GM12873 (cell line): ENCODE measurements around the gene ULBP1.

Experiments used
- CTCF ChIP-seq: IDR thresholded peaks from 2 replicates; pipeline ENCODE4 v1.5.1; 2012; ENCODE audit warnings: low read depth, mild to moderate bottlenecking, moderate library complexity, low read length, control low read depth; ENCODE audit not compliant: insufficient read depth; ENCODE audit errors: missing control alignments

The ULBP1 gene

GRCh38 chr6:149938571-149939355 is 25.0 kb upstream of the ULBP1 start:
- TF ChIP-seq CTCF, result no peak

GRCh38 chr6:149939356-149939648 is 24.4 kb upstream of the ULBP1 start:
- no peak for TF ChIP-seq CTCF

- TF ChIP-seq CTCF, result no peak
Measured at GRCh38 chr6:149939909-149940671, 23.7 kb upstream of the ULBP1 start.

- no peak for TF ChIP-seq CTCF
Measured at GRCh38 chr6:149940672-149940982, 23.1 kb upstream of the ULBP1 start.

GRCh38 chr6:149941583-149942460 is 21.9 kb upstream of the ULBP1 start, which contains the start of gene ULBP2:
ULBP2 (plus strand) TSS chr6:149942014; CDS start chr6:149942073, 59 bp downstream.
- no peak for TF ChIP-seq CTCF

GRCh38 chr6:149942461-149942829 is 21.3 kb upstream of the ULBP1 start:
- no peak for TF ChIP-seq CTCF

GRCh38 chr6:149948011-149948410 is 15.7 kb upstream of the ULBP1 start:
- no peak for TF ChIP-seq CTCF
